IPS DF 6.9 (cell line): ENCODE measurements around the gene CDPF1.
"Not testable (repeated sequence)": the region's sequence is repeated elsewhere in the genome, so short reads cannot be mapped to it uniquely, and the experiment has no call there.

ENCODE experiments used
- DNase-seq: peaks from one replicate; pipeline ENCODE4 v3.0.0-alpha.2; 2013; ENCODE audit warnings: low read depth, low spot score
- H3K27ac ChIP-seq: one replicate; pipeline ENCODE4 v1.5.1; 2013; ENCODE audit warnings: low read length, control low read depth
- H3K27me3 ChIP-seq: 2 replicates; pipeline ENCODE4 v1.6.1; 2013; ENCODE audit warnings: mild to moderate bottlenecking, low read length; ENCODE audit not compliant: control insufficient read depth, insufficient read depth
- H3K36me3 ChIP-seq: 2 replicates; pipeline ENCODE4 v1.6.1; 2013; ENCODE audit warnings: low read length; ENCODE audit not compliant: control insufficient read depth, insufficient read depth
- H3K4me1 ChIP-seq: 2 replicates; pipeline ENCODE4 v1.6.1; 2013; ENCODE audit warnings: low read length; ENCODE audit not compliant: control insufficient read depth, insufficient read depth
- H3K4me3 ChIP-seq: 2 replicates; pipeline ENCODE4 v1.5.1; 2013; ENCODE audit warnings: mild to moderate bottlenecking, low read length
- H3K9me3 ChIP-seq: 2 replicates; pipeline ENCODE4 v1.6.1; 2013; ENCODE audit warnings: low read length, inconsistent platforms; ENCODE audit not compliant: control insufficient read depth, insufficient read depth
- WGBS: extraction: QIAGEN DNeasy Blood & Tissue Kit; methylation state at CpG from one replicate; pipeline ENCODE4 v1.1.7; 2013; ENCODE audit warnings: mixed read lengths, missing lambda C conversion rate; ENCODE audit not compliant: insufficient read length, insufficient coverage; 5-methylcytosine and 5-hydroxymethylcytosine counted together

The CDPF1 gene

GRCh38 chr22:46269564-46269963, 19.5 kb upstream of the CDPF1 start:
- no peak overlapping the region for H3K4me3 ChIP-seq
- no CpG with 5 or more reads among the region's 11 CpGs for whole genome bisulfite sequencing
- no peak overlapping the region for H3K27ac ChIP-seq
- no peaks in the 10 kb centered on the region for H3K9me3 ChIP-seq
- H3K36me3 ChIP-seq: peaks cover 3% of the 10 kb centered on the region; the same call in 1 of the 2 replicates
- no peaks in the 10 kb centered on the region for H3K27me3 ChIP-seq
- peaks cover 2% of the 10 kb centered on the region; the same call in 1 of the 2 replicates for H3K4me1 ChIP-seq
- DNase-seq: no peak

- Histone ChIP-seq H3K4me3 (peak within 1 kb of the TSS; percentile 72), H3K36me3 (no peaks in the 10 kb centered on the region; the same call in 1 of the 2 replicates), H3K4me1 (peaks cover 2% of the 10 kb centered on the region; the same call in 1 of the 2 replicates), H3K9me3 (no peaks in the 10 kb centered on the region), H3K27ac (no peak within 1 kb of the TSS), H3K27me3 (peaks cover 6% of the 10 kb centered on the region; the same call in 1 of the 2 replicates)
- WGBS: no CpG with 5 or more reads among the region's 74 CpGs
- no peak for DNase-seq
Observed at GRCh38 chr22:46267431-46268279, 17.6 kb upstream of the CDPF1 start, which contains the start of gene TTC38. Gene TTC38 (plus strand): TSS chr22:46268008. CDS start chr22:46268040, 32 bp downstream.

- H3K9me3 ChIP-seq, DNase-seq, H3K4me3 ChIP-seq, H3K4me1 ChIP-seq, H3K36me3 ChIP-seq, H3K27ac ChIP-seq: not testable (repeated sequence)
- no CpG with 5 or more reads among the region's 4 CpGs for WGBS
- H3K27me3 ChIP-seq: peaks cover 13% of the 10 kb centered on the region; the same call in 1 of the 2 replicates
Observed at GRCh38 chr22:46265627-46266026, 15.5 kb upstream of the CDPF1 start.

GRCh38 chr22:46264520-46264919, 14.4 kb upstream of the CDPF1 start:
- not testable (repeated sequence) for H3K36me3 ChIP-seq, H3K4me1 ChIP-seq, H3K27ac ChIP-seq, H3K9me3 ChIP-seq, DNase-seq, H3K4me3 ChIP-seq
- WGBS: no CpG with 5 or more reads among the region's 6 CpGs
- peaks cover 13% of the 10 kb centered on the region; the same call in 1 of the 2 replicates for H3K27me3 ChIP-seq

GRCh38 chr22:46263216-46263590, 13.1 kb upstream of the CDPF1 start, which contains the start of gene PKDREJ:
Gene PKDREJ (minus strand): TSS chr22:46263343. CDS start chr22:46263322, 21 bp downstream.
- Histone ChIP-seq H3K27me3 (peaks cover 13% of the 10 kb centered on the region; the same call in 1 of the 2 replicates), H3K27ac (no peak within 1 kb of the TSS), H3K36me3 (no peaks in the 10 kb centered on the region; the same call in 1 of the 2 replicates), H3K4me3 (peak within 1 kb of the TSS; percentile 32; the same call in 1 of the 2 replicates), H3K9me3 (no peaks in the 10 kb centered on the region), H3K4me1 (no peaks in the 10 kb centered on the region; the same call in 1 of the 2 replicates)
- DNase-seq: no peak
- WGBS: no CpG with 5 or more reads among the region's 30 CpGs

- H3K27me3 ChIP-seq: peaks cover 13% of the 10 kb centered on the region; the same call in 1 of the 2 replicates
Observed at GRCh38 chr22:46262449-46263215, 12.5 kb upstream of the CDPF1 start.

GRCh38 chr22:46260038-46260437, 9.9 kb upstream of the CDPF1 start:
- H3K27me3 ChIP-seq: peaks cover 13% of the 10 kb centered on the region; the same call in 1 of the 2 replicates
- DNase-seq: no peak

More at GRCh38 chr22:46262449-46263215, 12.5 kb upstream of the CDPF1 start:
- Histone ChIP-seq H3K4me1 (no peaks in the 10 kb centered on the region), H3K4me3 (peak overlapping the region; percentile 32; the same call in 1 of the 2 replicates), H3K36me3 (no peaks in the 10 kb centered on the region; the same call in 1 of the 2 replicates), H3K27ac (no peak overlapping the region), H3K9me3 (no peaks in the 10 kb centered on the region)
- no CpG with 5 or more reads among the region's 109 CpGs for WGBS
- DNase-seq: no peak

GRCh38 chr22:46259374-46259773, 9.3 kb upstream of the CDPF1 start:
- no peak overlapping the region for H3K27ac ChIP-seq
- H3K4me1 ChIP-seq: no peaks in the 10 kb centered on the region
- H3K9me3 ChIP-seq: no peaks in the 10 kb centered on the region
- peaks cover 13% of the 10 kb centered on the region; the same call in 1 of the 2 replicates for H3K27me3 ChIP-seq
- no peaks in the 10 kb centered on the region; the same call in 1 of the 2 replicates for H3K36me3 ChIP-seq
- no peak for DNase-seq
- no peak overlapping the region for H3K4me3 ChIP-seq
- no CpG with 5 or more reads among the region's 12 CpGs for WGBS

More at GRCh38 chr22:46260038-46260437, 9.9 kb upstream of the CDPF1 start:
- WGBS: no CpG with 5 or more reads among the region's 6 CpGs
- no peaks in the 10 kb centered on the region for H3K9me3 ChIP-seq
- H3K4me3 ChIP-seq: no peak overlapping the region
- H3K27ac ChIP-seq: no peak overlapping the region
- no peaks in the 10 kb centered on the region; the same call in 1 of the 2 replicates for H3K36me3 ChIP-seq
- no peaks in the 10 kb centered on the region for H3K4me1 ChIP-seq

- no peak overlapping the region for H3K27ac ChIP-seq
- no peak for DNase-seq
- no CpG with 5 or more reads among the region's 8 CpGs for whole genome bisulfite sequencing
- no peaks in the 10 kb centered on the region; the same call in 1 of the 2 replicates for H3K27me3 ChIP-seq
- H3K9me3 ChIP-seq: no peaks in the 10 kb centered on the region
- no peaks in the 10 kb centered on the region for H3K4me1 ChIP-seq
- no peak overlapping the region for H3K4me3 ChIP-seq
- H3K36me3 ChIP-seq: no peaks in the 10 kb centered on the region
Observed at GRCh38 chr22:46256358-46256958, 6.4 kb upstream of the CDPF1 start.
